Erythroblast (primary cell): Measurements from ENCODE around the gene AQP6.

Source experiments
- GATA1 ChIP-seq: IDR thresholded peaks from 2 replicates; pipeline ENCODE4 v1.6.1; 2011; ENCODE audit warnings: low read depth, mild to moderate bottlenecking, control low read depth, low read length, moderate library complexity
- POLR2A ChIP-seq: IDR thresholded peaks from 2 replicates; pipeline ENCODE4 v1.6.1; 2011; ENCODE audit warnings: mild to moderate bottlenecking, low read length

DNA sequence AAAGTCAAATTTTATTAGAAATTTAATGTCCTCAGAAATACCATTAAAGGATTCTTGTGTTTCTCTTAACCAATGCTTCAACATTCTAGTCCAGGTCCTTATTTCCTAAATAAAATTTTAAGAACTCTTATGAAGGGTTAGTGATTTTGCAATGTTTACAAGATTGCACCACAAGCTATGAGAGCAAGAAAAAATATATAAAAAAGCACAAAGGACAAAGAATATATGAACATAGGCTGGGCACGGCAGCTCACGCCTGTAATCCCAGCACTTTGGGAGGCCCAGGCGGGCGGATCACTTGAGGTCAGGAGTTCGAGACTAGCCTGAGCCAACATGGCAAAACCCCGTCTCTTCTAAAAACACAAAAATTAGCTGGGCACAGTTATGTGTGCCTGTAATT, 44.9 kb downstream of the AQP6 start:
- TF ChIP-seq POLR2A, result no peak
- no peak for TF ChIP-seq GATA1
